ENCODE results near the gene MALAT1. TPM values are rescaled to one million over a fixed set of nuclear protein-coding genes. Genes with fewer than 3 reads are reported as not detected.

The MALAT1 gene
- total and polyA plus RNA-seq, 2 of the 13 experiments (the other 11 are each of a cell fraction or from before 2014, with no cell fraction given) = 143 to 1,237 TPM

DNA sequence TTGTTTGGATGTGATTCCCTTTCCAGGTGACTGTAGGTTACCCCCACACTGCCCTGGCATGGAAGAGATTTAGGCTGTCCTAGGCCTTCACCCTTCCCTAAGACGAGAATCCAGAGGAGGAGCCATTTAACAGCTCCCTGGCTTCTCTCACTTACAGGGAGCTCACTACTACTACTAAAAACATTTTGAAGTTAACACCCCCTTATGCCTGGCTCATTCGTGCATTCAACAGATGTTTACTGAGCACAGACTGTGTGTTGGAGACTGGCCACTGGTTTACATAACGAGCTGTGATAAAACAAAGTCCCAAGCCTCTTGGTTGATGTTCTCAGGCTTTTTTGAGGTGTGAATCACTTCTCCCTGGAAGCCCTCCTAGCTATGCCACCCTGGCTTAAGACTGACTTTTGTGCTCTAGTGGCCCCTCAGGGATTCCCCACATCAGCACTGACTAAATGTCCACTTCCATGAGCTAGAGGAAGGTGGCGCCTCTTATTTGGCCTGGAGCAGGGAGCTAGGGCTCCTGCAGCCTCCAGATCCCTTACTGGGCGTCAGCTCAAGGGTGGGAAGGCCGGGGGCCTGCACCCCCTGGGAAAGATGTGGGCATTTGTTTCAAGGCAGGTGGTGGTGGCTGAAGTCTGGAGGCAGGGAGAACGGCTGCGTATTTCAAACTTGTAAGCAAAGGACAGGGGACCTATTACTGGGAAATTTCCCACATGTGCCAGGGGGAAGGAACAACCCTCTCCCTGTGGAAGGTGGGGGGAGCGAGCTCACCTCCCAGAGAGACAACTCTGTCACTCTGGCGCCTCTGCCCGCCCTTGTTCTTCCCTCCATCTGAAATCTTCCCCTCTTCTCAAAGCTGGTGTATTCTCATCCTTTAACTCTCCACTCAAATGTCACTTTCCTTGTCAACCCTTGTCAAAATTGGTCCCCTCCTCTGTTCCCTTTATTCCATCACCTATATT is 19.4 kb upstream of the MALAT1 start (continued):
- TF ChIP-seq, protein P1, sequence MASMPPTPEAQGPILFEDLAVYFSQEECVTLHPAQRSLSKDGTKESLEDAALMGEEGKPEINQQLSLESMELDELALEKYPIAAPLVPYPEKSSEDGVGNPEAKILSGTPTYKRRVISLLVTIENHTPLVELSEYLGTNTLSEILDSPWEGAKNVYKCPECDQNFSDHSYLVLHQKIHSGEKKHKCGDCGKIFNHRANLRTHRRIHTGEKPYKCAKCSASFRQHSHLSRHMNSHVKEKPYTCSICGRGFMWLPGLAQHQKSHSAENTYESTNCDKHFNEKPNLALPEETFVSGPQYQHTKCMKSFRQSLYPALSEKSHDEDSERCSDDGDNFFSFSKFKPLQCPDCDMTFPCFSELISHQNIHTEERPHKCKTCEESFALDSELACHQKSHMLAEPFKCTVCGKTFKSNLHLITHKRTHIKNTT (CRISPR knock-in tag; IDR thresholded peaks at IDR 0.05) = no peak
- TF ChIP-seq, protein P2, sequence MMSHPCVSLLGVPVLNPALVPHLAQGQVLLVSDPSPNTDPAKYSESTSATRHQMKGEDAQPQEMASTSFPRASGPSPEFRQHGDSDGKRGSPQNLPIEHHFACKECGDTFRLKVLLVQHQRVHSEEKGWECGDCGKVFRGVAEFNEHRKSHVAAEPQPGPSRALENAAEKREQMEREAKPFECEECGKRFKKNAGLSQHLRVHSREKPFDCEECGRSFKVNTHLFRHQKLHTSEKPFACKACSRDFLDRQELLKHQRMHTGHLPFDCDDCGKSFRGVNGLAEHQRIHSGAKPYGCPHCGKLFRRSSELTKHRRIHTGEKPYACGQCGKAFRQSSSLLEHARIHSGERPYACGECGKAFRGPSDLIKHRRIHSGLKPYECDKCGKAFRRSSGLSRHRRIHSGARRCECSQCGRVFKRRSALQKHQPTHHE (CRISPR knock-in tag; IDR thresholded peaks at IDR 0.05; ENCODE audit: borderline replicate concordance) = no peak; the same call in 1 of the 2 replicates
- TF ChIP-seq, protein P3, sequence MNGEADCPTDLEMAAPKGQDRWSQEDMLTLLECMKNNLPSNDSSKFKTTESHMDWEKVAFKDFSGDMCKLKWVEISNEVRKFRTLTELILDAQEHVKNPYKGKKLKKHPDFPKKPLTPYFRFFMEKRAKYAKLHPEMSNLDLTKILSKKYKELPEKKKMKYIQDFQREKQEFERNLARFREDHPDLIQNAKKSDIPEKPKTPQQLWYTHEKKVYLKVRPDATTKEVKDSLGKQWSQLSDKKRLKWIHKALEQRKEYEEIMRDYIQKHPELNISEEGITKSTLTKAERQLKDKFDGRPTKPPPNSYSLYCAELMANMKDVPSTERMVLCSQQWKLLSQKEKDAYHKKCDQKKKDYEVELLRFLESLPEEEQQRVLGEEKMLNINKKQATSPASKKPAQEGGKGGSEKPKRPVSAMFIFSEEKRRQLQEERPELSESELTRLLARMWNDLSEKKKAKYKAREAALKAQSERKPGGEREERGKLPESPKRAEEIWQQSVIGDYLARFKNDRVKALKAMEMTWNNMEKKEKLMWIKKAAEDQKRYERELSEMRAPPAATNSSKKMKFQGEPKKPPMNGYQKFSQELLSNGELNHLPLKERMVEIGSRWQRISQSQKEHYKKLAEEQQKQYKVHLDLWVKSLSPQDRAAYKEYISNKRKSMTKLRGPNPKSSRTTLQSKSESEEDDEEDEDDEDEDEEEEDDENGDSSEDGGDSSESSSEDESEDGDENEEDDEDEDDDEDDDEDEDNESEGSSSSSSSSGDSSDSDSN (CRISPR knock-in tag; IDR thresholded peaks at IDR 0.05) = peak; percentile 58
- TF ChIP-seq KAT8 (CRISPR knock-in tag; IDR thresholded peaks at IDR 0.05) (peak; percentile 43; the same call in 1 of the 2 replicates), NFATC3 (CRISPR knock-in tag; IDR thresholded peaks at IDR 0.05) (0 out of 2 replicates have a peak, but pooled peaks have one; percentile 7), ZNF180 (CRISPR knock-in tag; IDR thresholded peaks at IDR 0.05; ENCODE audit: borderline replicate concordance, low read depth) (no peak), HMG20A (CRISPR knock-in tag; IDR thresholded peaks at IDR 0.05; ENCODE audit: borderline replicate concordance) (no peak), NR3C1 (CRISPR knock-in tag; IDR thresholded peaks at IDR 0.05) (no peak), STAG1 (CRISPR knock-in tag; IDR thresholded peaks at IDR 0.05) (peak; percentile 66), SMC3 (IDR thresholded peaks at IDR 0.05; ENCODE audit: low read length) (peak; percentile 58), CENPX (CRISPR knock-in tag; IDR thresholded peaks at IDR 0.05) (no peak), ATRX (CRISPR knock-in tag; IDR thresholded peaks at IDR 0.05; ENCODE audit: borderline replicate concordance) (no peak), ZNF282 (IDR thresholded peaks at IDR 0.05; ENCODE audit: partially characterized antibody) (no peak), PPARG (CRISPR knock-in tag; conservative IDR thresholded peaks at IDR 0.05) (0 out of 2 replicates have a peak, but pooled peaks have one; percentile 13)
- TF ChIP-seq, protein P4, sequence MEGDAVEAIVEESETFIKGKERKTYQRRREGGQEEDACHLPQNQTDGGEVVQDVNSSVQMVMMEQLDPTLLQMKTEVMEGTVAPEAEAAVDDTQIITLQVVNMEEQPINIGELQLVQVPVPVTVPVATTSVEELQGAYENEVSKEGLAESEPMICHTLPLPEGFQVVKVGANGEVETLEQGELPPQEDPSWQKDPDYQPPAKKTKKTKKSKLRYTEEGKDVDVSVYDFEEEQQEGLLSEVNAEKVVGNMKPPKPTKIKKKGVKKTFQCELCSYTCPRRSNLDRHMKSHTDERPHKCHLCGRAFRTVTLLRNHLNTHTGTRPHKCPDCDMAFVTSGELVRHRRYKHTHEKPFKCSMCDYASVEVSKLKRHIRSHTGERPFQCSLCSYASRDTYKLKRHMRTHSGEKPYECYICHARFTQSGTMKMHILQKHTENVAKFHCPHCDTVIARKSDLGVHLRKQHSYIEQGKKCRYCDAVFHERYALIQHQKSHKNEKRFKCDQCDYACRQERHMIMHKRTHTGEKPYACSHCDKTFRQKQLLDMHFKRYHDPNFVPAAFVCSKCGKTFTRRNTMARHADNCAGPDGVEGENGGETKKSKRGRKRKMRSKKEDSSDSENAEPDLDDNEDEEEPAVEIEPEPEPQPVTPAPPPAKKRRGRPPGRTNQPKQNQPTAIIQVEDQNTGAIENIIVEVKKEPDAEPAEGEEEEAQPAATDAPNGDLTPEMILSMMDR (CRISPR knock-in tag; IDR thresholded peaks at IDR 0.05) = peak; percentile 78
- TF ChIP-seq, protein P5, sequence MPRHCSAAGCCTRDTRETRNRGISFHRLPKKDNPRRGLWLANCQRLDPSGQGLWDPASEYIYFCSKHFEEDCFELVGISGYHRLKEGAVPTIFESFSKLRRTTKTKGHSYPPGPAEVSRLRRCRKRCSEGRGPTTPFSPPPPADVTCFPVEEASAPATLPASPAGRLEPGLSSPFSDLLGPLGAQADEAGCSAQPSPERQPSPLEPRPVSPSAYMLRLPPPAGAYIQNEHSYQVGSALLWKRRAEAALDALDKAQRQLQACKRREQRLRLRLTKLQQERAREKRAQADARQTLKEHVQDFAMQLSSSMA (CRISPR knock-in tag; IDR thresholded peaks at IDR 0.05) = 0 out of 2 replicates have a peak, but pooled peaks have one; percentile 48
- TF ChIP-seq, protein P6, sequence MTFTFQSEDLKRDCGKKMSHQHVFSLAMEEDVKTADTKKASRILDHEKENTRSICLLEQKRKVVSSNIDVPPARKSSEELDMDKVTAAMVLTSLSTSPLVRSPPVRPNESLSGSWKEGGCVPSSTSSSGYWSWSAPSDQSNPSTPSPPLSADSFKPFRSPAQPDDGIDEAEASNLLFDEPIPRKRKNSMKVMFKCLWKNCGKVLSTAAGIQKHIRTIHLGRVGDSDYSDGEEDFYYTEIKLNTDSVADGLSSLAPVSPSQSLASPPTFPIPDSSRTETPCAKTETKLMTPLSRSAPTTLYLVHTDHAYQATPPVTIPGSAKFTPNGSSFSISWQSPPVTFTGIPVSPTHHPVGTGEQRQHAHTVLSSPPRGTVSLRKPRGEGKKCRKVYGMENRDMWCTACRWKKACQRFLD (CRISPR knock-in tag; IDR thresholded peaks at IDR 0.05; ENCODE audit: borderline replicate concordance) = 0 out of 2 replicates have a peak, but pooled peaks have one; percentile 40
- TF ChIP-seq, protein P7, sequence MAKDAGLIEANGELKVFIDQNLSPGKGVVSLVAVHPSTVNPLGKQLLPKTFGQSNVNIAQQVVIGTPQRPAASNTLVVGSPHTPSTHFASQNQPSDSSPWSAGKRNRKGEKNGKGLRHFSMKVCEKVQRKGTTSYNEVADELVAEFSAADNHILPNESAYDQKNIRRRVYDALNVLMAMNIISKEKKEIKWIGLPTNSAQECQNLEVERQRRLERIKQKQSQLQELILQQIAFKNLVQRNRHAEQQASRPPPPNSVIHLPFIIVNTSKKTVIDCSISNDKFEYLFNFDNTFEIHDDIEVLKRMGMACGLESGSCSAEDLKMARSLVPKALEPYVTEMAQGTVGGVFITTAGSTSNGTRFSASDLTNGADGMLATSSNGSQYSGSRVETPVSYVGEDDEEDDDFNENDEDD (CRISPR knock-in tag; IDR thresholded peaks at IDR 0.05; ENCODE audit: borderline replicate concordance) = 0 out of 2 replicates have a peak, but pooled peaks have one; percentile 38

Measured in HepG2 (cell line).